ENCODE data around the gene CXXC4.

DNA sequence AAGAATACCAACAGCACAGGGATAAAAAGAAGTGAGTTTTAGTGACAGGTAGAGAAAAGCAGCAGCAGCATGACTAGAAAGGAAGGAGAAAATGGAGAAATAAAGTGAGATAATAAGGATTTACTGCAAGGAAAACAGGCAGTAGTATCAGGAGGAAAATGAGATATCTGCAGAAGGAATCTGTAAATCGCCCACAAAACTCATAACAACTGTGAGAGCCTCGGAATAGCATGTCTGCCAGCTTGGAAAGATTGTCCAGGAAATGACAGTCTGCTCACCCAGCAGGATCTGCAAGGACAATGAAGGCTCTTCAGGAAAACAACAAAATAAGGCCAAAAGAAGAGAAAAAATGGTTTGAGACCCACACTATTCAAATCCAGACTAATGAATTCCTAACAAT, 47.4 kb downstream of the CXXC4 start:
- TF ChIP-seq, protein P1, sequence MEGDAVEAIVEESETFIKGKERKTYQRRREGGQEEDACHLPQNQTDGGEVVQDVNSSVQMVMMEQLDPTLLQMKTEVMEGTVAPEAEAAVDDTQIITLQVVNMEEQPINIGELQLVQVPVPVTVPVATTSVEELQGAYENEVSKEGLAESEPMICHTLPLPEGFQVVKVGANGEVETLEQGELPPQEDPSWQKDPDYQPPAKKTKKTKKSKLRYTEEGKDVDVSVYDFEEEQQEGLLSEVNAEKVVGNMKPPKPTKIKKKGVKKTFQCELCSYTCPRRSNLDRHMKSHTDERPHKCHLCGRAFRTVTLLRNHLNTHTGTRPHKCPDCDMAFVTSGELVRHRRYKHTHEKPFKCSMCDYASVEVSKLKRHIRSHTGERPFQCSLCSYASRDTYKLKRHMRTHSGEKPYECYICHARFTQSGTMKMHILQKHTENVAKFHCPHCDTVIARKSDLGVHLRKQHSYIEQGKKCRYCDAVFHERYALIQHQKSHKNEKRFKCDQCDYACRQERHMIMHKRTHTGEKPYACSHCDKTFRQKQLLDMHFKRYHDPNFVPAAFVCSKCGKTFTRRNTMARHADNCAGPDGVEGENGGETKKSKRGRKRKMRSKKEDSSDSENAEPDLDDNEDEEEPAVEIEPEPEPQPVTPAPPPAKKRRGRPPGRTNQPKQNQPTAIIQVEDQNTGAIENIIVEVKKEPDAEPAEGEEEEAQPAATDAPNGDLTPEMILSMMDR (IDR thresholded peaks at IDR 0.05): no peak
- TF ChIP-seq POLR2AphosphoS5 (IDR thresholded peaks at IDR 0.05): no peak
